ENCODE data around the gene SNX11.
"Not testable (repeated sequence)": the region's sequence is repeated elsewhere in the genome, so short reads cannot be mapped to it uniquely, and the experiment has no call there.

Gene SNX11

GRCh38 chr17:48107137-48108055 is at the start of gene SNX11:
TSS of gene SNX11 (plus strand) at chr17:48107766. CDS start at chr17:48112044, 4,278 bp downstream.
- peak within 1 kb of the TSS; percentile 97 for H3K27ac Mint-ChIP-seq

GRCh38 chr17:48058393-48059124 is 49.0 kb upstream of the SNX11 start:
- no peak for ATAC-seq
- Mint-ChIP-seq H3K4me1 (peaks cover 52% of the 10 kb centered on the region), H3K36me3 (peaks cover 94% of the 10 kb centered on the region), H3K4me3 (no peak overlapping the region), H3K9me3 (no peaks in the 10 kb centered on the region), H3K27ac (peak overlapping the region; percentile 86)
- no peak for DNase-seq (ENCODE audit: low spot score in 2 of 2)

More at GRCh38 chr17:48107137-48108055, at the start of gene SNX11:
- Mint-ChIP-seq H3K36me3 (peaks cover 38% of the 10 kb centered on the region), H3K4me3 (peak within 1 kb of the TSS; percentile 89), H3K4me1 (peaks cover 65% of the 10 kb centered on the region), H3K9me3 (peaks cover 3% of the 10 kb centered on the region)
- ATAC-seq (peak; percentile 93), DNase-seq (ENCODE audit: low spot score in 2 of 2) (peak; percentile 84 to 97)

GRCh38 chr17:48059125-48059668 is 48.4 kb upstream of the SNX11 start:
- Mint-ChIP-seq H3K36me3 (peaks cover 94% of the 10 kb centered on the region), H3K9me3 (no peaks in the 10 kb centered on the region), H3K27ac (peak overlapping the region; percentile 86), H3K4me3 (no peak overlapping the region), H3K4me1 (peaks cover 49% of the 10 kb centered on the region)
- DNase-seq (ENCODE audit: low spot score in 2 of 2) = no peak
- no peak for ATAC-seq

- peak overlapping the region; percentile 7 for H3K27ac Mint-ChIP-seq
These were observed 47.3 kb upstream of the SNX11 start for GRCh38 chr17:48060249-48060648.

GRCh38 chr17:48062273-48062672 is 45.3 kb upstream of the SNX11 start:
- DNase-seq (ENCODE audit: low spot score in 2 of 2) = no peak
- no peak for ATAC-seq
- peaks cover 100% of the 10 kb centered on the region for H3K36me3 Mint-ChIP-seq
- H3K9me3 Mint-ChIP-seq = no peaks in the 10 kb centered on the region
- H3K4me3 Mint-ChIP-seq = no peak overlapping the region
- no peak overlapping the region for H3K27ac Mint-ChIP-seq
- peaks cover 29% of the 10 kb centered on the region for H3K4me1 Mint-ChIP-seq

More at GRCh38 chr17:48060249-48060648, 47.3 kb upstream of the SNX11 start:
- Mint-ChIP-seq H3K36me3 (peaks cover 100% of the 10 kb centered on the region), H3K9me3 (no peaks in the 10 kb centered on the region), H3K4me1 (peaks cover 44% of the 10 kb centered on the region), H3K4me3 (no peak overlapping the region)
- ATAC-seq (no peak), DNase-seq (ENCODE audit: low spot score in 2 of 2) (no peak)

- peaks cover 100% of the 10 kb centered on the region for H3K36me3 Mint-ChIP-seq
- DNase-seq (ENCODE audit: low spot score in 2 of 2) (no peak), ATAC-seq (no peak)
- H3K27ac Mint-ChIP-seq = no peak overlapping the region
- peaks cover 14% of the 10 kb centered on the region for H3K4me1 Mint-ChIP-seq
- H3K4me3 Mint-ChIP-seq = no peak overlapping the region
- no peaks in the 10 kb centered on the region for H3K9me3 Mint-ChIP-seq
These were observed 42.9 kb upstream of the SNX11 start for GRCh38 chr17:48064638-48065037.

- DNase-seq (ENCODE audit: low spot score in 2 of 2) (no peak), ATAC-seq (no peak)
- Mint-ChIP-seq H3K9me3 (no peaks in the 10 kb centered on the region), H3K4me3 (no peak overlapping the region), H3K36me3 (peaks cover 100% of the 10 kb centered on the region), H3K4me1 (peaks cover 5% of the 10 kb centered on the region), H3K27ac (peak overlapping the region; percentile 70)
These were observed 41.4 kb upstream of the SNX11 start for GRCh38 chr17:48066192-48066591.

GRCh38 chr17:48066656-48067055 is 40.9 kb upstream of the SNX11 start:
- Mint-ChIP-seq H3K27ac (peak overlapping the region; percentile 70), H3K4me1 (peaks cover 5% of the 10 kb centered on the region), H3K36me3 (peaks cover 100% of the 10 kb centered on the region), H3K4me3 (no peak overlapping the region), H3K9me3 (no peaks in the 10 kb centered on the region)
- DNase-seq (ENCODE audit: low spot score in 2 of 2) = no peak
- no peak for ATAC-seq

GRCh38 chr17:48067245-48067644 is 40.3 kb upstream of the SNX11 start:
- H3K4me3 Mint-ChIP-seq = no peak overlapping the region
- peak overlapping the region; percentile 70 for H3K27ac Mint-ChIP-seq
- ATAC-seq (no peak), DNase-seq (ENCODE audit: low spot score in 2 of 2) (no peak)
- no peaks in the 10 kb centered on the region for H3K9me3 Mint-ChIP-seq
- H3K36me3 Mint-ChIP-seq = peaks cover 99% of the 10 kb centered on the region
- H3K4me1 Mint-ChIP-seq = peaks cover 5% of the 10 kb centered on the region

- not testable (repeated sequence) for H3K27ac Mint-ChIP-seq, ATAC-seq
- peaks cover 99% of the 10 kb centered on the region for H3K36me3 Mint-ChIP-seq
These were observed 39.8 kb upstream of the SNX11 start for GRCh38 chr17:48067808-48068207.

GRCh38 chr17:48068491-48068961 is 39.0 kb upstream of the SNX11 start:
- no peak overlapping the region for H3K27ac Mint-ChIP-seq
- H3K4me3 Mint-ChIP-seq = no peak overlapping the region
- peaks cover 99% of the 10 kb centered on the region for H3K36me3 Mint-ChIP-seq
- peaks cover 5% of the 10 kb centered on the region for H3K4me1 Mint-ChIP-seq
- ATAC-seq (peak; percentile 66), DNase-seq (ENCODE audit: low spot score in 2 of 2) (no peak)
- H3K9me3 Mint-ChIP-seq = no peaks in the 10 kb centered on the region

More at GRCh38 chr17:48067808-48068207, 39.8 kb upstream of the SNX11 start:
- H3K9me3 Mint-ChIP-seq; H3K4me1 Mint-ChIP-seq; DNase-seq (ENCODE audit: low spot score in 2 of 2); H3K4me3 Mint-ChIP-seq: not testable (repeated sequence)

- H3K36me3 Mint-ChIP-seq = peaks cover 99% of the 10 kb centered on the region
These were observed 37.4 kb upstream of the SNX11 start for GRCh38 chr17:48070195-48070594.

GRCh38 chr17:48071654-48072053 is 35.9 kb upstream of the SNX11 start:
- peaks cover 99% of the 10 kb centered on the region for H3K36me3 Mint-ChIP-seq
- ATAC-seq = no peak
- no peak overlapping the region for H3K4me3 Mint-ChIP-seq
- H3K27ac Mint-ChIP-seq = no peak overlapping the region
- H3K9me3 Mint-ChIP-seq = no peaks in the 10 kb centered on the region
- peaks cover 1% of the 10 kb centered on the region for H3K4me1 Mint-ChIP-seq
- DNase-seq (ENCODE audit: low spot score in 2 of 2) = no peak

More at GRCh38 chr17:48070195-48070594, 37.4 kb upstream of the SNX11 start:
- ATAC-seq (no peak), DNase-seq (ENCODE audit: low spot score in 2 of 2) (no peak)
- Mint-ChIP-seq H3K4me1 (peaks cover 5% of the 10 kb centered on the region), H3K4me3 (no peak overlapping the region), H3K9me3 (no peaks in the 10 kb centered on the region), H3K27ac (peak overlapping the region; percentile 24)

GRCh38 chr17:48072811-48073210 is 34.8 kb upstream of the SNX11 start:
- H3K9me3 Mint-ChIP-seq; H3K4me1 Mint-ChIP-seq; DNase-seq (ENCODE audit: low spot score in 2 of 2); H3K27ac Mint-ChIP-seq; H3K4me3 Mint-ChIP-seq; ATAC-seq: not testable (repeated sequence)
- peaks cover 93% of the 10 kb centered on the region for H3K36me3 Mint-ChIP-seq

GRCh38 chr17:48073566-48074094 is 33.9 kb upstream of the SNX11 start:
- not testable (repeated sequence) for H3K4me1 Mint-ChIP-seq; ATAC-seq; H3K4me3 Mint-ChIP-seq; DNase-seq (ENCODE audit: low spot score in 2 of 2); H3K9me3 Mint-ChIP-seq; H3K27ac Mint-ChIP-seq
- peaks cover 85% of the 10 kb centered on the region for H3K36me3 Mint-ChIP-seq
